Measurements from ENCODE around the gene GPRC5B.

GPRC5B gene

DNA sequence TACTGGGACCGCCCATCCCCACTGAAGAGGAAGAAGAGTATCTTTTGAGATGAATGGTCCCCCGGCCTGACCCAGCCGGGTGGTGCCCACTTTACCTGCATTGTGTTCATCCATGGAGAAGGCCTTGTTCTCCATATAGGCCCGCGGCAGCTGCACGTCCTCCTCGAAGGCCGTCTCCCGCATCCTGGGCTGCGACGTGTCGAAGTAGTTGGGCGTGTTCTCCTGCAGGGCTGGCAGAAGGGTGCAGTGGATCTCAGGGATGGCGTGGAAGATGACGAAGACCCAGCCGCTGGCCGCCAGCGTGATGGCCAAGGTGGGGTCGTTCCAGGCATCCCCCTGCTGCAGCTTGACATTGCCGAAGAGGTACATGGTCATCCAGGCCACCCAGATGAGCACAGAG is 12.9 kb downstream of the GPRC5B start:
- TF ChIP-seq, protein P1, sequence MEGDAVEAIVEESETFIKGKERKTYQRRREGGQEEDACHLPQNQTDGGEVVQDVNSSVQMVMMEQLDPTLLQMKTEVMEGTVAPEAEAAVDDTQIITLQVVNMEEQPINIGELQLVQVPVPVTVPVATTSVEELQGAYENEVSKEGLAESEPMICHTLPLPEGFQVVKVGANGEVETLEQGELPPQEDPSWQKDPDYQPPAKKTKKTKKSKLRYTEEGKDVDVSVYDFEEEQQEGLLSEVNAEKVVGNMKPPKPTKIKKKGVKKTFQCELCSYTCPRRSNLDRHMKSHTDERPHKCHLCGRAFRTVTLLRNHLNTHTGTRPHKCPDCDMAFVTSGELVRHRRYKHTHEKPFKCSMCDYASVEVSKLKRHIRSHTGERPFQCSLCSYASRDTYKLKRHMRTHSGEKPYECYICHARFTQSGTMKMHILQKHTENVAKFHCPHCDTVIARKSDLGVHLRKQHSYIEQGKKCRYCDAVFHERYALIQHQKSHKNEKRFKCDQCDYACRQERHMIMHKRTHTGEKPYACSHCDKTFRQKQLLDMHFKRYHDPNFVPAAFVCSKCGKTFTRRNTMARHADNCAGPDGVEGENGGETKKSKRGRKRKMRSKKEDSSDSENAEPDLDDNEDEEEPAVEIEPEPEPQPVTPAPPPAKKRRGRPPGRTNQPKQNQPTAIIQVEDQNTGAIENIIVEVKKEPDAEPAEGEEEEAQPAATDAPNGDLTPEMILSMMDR (IDR thresholded peaks at IDR 0.05; ENCODE audit: extremely low read depth, missing control alignments) = no peak
- DNase-seq (ENCODE audit: low spot score) = no peak

DNA sequence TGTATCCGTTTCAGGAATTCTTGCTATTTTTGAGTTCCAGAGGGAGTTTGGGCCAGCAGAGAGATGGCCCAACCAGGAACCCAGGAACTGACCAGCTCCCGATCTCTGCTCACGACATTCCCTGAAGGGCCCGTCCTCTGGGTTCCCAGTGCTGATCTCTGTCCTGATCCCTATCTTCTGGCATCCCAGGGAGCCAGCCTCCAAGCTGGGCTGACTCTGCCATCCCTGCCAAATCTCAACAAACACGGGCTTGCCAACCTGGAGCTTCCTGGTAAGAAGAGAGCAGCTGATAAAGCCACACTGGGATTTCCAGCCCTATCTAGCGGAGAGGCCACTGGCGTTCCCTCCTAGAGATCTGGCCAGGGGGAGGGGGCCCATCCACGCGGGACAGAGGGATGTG is 16.2 kb downstream of the GPRC5B start:
- TF ChIP-seq, protein P1 (IDR thresholded peaks at IDR 0.05; ENCODE audit: extremely low read depth, missing control alignments) = no peak
- DNase-seq (ENCODE audit: low spot score) = no peak

DNA sequence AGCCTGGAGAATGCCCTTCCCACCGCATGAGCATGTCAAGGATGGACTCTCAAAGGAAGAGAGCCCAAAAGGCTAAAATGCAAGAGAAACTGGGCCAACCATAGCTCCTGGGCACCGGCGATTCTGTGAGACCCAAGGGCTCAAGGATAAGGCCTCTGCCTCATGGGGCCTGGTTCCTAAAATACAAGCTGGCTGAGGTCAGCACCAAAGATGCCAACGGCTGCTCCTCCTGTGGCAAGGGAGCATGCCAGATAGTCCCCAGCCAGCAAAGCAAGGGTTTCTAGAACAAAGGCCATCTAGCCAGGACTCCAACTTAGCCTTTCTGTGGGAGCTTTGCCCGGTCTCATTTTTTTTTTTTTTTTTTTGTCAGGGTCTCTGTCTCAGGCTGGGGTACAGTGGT is 20.1 kb downstream of the GPRC5B start:
- no peak for DNase-seq (ENCODE audit: low spot score)
- TF ChIP-seq, protein P1 (IDR thresholded peaks at IDR 0.05; ENCODE audit: extremely low read depth, missing control alignments) = no peak

DNA sequence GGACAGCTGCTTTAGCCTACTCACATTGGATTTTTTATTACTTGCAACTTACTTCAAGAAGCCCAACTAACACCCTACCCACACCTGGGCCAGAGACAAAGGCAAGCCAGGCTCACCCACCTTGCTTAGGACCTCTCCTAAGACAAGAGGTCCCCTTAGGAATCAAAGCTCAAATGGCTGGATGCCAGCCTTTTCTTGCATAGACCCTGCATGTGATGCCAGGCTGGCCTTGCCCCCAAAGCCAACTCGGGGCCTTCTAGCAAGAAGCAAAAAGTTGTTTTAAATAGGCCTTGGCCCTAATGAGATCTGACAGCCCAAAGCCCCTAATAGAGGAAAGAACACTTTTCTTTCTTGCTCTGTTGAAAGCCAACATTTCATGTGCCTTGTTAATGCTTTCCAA is 20.7 kb downstream of the GPRC5B start:
- TF ChIP-seq, protein P1 (IDR thresholded peaks at IDR 0.05; ENCODE audit: extremely low read depth, missing control alignments) = no peak
- no peak for DNase-seq (ENCODE audit: low spot score)

DNA sequence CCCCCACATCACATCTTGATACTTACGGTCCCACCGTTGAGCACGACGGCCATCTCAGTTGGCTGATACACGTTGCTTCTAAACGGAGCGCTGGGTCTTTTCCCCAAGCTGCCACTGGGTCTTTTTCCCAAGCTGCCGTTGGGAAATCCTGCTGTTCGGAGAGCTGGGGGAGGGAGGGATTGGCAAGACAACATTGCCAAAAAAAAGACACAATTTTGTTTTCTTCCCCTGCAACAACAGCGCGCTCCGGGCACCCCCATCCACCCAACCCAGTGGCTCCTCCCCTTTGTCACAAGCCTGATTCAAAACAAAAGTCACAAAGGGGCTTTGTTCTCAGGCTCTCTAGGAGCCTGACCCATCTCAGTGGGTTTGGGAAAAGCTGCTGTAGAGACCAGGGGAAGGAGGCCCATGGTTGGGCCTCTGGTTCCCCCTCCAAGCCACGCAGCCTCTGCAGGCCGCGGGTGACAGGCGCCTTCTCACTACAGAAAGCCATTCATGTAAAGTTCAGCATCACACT is 22.8 kb downstream of the GPRC5B start:
- TF ChIP-seq, protein P1 (IDR thresholded peaks at IDR 0.05; ENCODE audit: extremely low read depth, missing control alignments) = no peak
- DNase-seq (ENCODE audit: low spot score) = no peak

DNA sequence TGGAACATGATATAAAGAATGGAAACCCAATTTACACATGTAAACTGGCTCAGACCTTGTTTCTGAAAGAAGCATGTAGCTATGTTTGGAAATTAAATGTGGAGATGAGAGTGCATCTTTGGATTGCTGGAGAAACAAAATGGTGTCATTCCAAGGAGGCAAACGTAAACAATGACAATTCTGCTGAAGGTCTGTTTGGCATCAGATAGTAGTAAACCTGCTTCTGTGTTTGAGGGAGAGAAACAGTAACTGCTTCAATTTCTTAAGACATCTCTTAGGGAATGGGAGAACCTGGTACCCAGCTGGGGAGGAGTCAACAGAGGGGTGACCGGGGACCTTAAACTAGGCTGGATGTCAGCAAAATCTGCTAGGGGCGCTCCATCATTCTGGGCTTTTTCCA is 23.5 kb downstream of the GPRC5B start:
- DNase-seq (ENCODE audit: low spot score) = no peak
- TF ChIP-seq, protein P1 (IDR thresholded peaks at IDR 0.05; ENCODE audit: extremely low read depth, missing control alignments) = no peak

DNA sequence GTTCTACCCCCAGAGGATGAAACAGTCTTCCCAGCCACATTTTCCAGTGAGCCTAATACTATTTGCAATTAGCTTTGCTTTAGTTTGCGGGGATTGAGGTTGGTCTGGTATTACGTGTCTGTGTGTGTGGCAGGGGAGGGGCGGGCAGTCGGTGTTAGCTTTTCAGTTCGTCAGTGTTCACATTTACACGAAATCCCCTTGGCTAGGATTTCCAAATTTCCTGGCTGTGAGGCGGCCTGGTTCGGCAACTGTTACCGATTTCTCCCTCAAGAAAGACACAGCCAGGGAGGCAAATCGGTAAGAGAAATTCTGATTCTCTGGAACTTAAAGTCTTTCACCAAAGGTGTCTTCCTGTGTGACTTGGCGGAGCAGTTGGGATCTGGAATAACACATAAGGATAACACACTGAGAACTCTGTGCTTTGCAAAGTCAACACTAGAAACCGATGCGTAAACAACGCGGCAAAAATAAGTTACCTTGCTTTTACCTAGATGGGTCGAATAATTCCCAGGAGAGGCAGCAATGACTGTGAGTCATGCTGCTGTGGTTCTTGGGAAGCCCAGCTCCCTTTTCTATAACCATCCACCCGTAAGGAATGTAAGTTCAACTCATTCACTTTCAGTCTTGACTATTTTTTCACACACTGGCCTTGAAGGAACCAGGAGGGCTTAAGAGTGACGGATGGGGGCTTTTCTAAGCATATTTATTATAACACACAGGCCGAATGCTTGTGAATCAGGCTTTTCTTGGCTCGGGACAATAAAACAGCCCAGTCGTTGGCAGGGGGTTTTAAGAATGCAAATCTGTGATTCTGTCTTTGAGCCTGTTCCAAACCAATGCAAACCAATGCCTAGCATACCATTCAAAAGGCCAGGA is 24.2 kb downstream of the GPRC5B start:
- TF ChIP-seq, protein P1 (IDR thresholded peaks at IDR 0.05; ENCODE audit: extremely low read depth, missing control alignments) = no peak
- no peak for DNase-seq (ENCODE audit: low spot score)

Data from GM20000 (cell line).